K562 (cell line): ENCODE measurements around the gene NCDN. TPM values are rescaled to one million over a fixed set of nuclear protein-coding genes. Genes with fewer than 3 reads are reported as not detected.

ENCODE experiments used
- ATAC-seq: fragments of 200-7000 bp; cut with Tn5 transposase; 3 replicates; pipeline ENCODE4 v1.9.1; 2020; ENCODE audit warnings: moderate library complexity
- BruUV-seq: library from RNA; stranded (reverse); fragments of 400-500 nt; replicated peaks from 2 replicates; lab custom pipeline; 2021; lab: Mats Ljungman, UMichigan
- CTCF ChIA-PET: fragments of 300-600 bp; formaldehyde crosslinking; extraction: SDS; loops from one replicate; lab custom pipeline; 2021; ENCODE audit warnings: low intra/inter-chr PET ratio; lab: Yijun Ruan, JAX
- POLR2A ChIA-PET: fragments of 300-600, 350-650 bp; sonication (Branson Sonifier 250); formaldehyde crosslinking; extraction: SDS; loops from one replicate; lab custom pipeline; 2021; ENCODE audit warnings: antibody characterized with exemption, inconsistent platforms; lab: Yijun Ruan, JAX
- DNase-seq, 4 experiments: peaks; one replicate each; pipeline versions ENCODE4 v3.0.0 to v3.0.0-alpha.2; 2011 to 2018; ENCODE audit warnings: low spot score in 3 of 4, mixed read lengths in 3 of 4; ENCODE audit errors: extremely low read depth in 1 of 4
- FAIRE-seq: peaks from 2 replicates; lab custom pipeline; 2011; peaks lifted over from hg19 to GRCh38; lab: Jason Lieb, UNC
- H2AFZ ChIP-seq: 2 replicates; pipeline ENCODE4 v1.6.0; 2011; ENCODE audit warnings: low read depth, low read length, control low read depth, inconsistent platforms
- H3K27ac ChIP-seq: fragments of 200-600 bp; 3 replicates; pipeline ENCODE4 v1.8.0; 2011; ENCODE audit warnings: low read depth, mild to moderate bottlenecking, control low read depth, inconsistent platforms, low read length, moderate library complexity, mixed read lengths; ENCODE audit errors: extremely low read depth
- H3K27me3 ChIP-seq, 2 experiments: fragments of 300-600 bp in 1 of 2; 2 replicates in 1 of 2; 3 replicates in 1 of 2; pipeline versions ENCODE4 v1.6.0 to v1.8.0; 2011; ENCODE audit warnings: inconsistent platforms in 2 of 2, low read length in 2 of 2, mild to moderate bottlenecking in 1 of 2, mixed read lengths in 1 of 2, moderate library complexity in 1 of 2; ENCODE audit not compliant: control insufficient read depth in 2 of 2, insufficient read depth in 2 of 2
- H3K36me3 ChIP-seq: fragments of 300-600 bp; 3 replicates; pipeline ENCODE4 v1.8.0; 2011; ENCODE audit warnings: mild to moderate bottlenecking, low read length, inconsistent platforms; ENCODE audit not compliant: control insufficient read depth, insufficient read depth
- H3K4me1 ChIP-seq, 2 experiments: fragments of 200-600 bp in 1 of 2; replicated peaks in 1 of 2; 2 replicates in 1 of 2; 3 replicates in 1 of 2; pipeline versions ENCODE4 v1.5.1 to v1.8.0; 2011; ENCODE audit warnings: inconsistent platforms in 2 of 2, low read length in 2 of 2, mild to moderate bottlenecking in 1 of 2, mixed read lengths in 1 of 2, moderate library complexity in 1 of 2; ENCODE audit not compliant: control insufficient read depth in 2 of 2, insufficient read depth in 2 of 2
- H3K4me2 ChIP-seq: 2 replicates; pipeline ENCODE4 v1.6.1; 2011; ENCODE audit warnings: low read length, control low read depth, inconsistent platforms, mixed read lengths; ENCODE audit not compliant: insufficient read depth
- H3K4me3 ChIP-seq: fragments of 200-600 bp; sonication (generic), shearing (Covaris generic); 2 replicates; pipeline ENCODE4 v1.5.1; 2016; ENCODE audit warnings: control low read depth, inconsistent platforms
- H3K79me2 ChIP-seq: fragments of 200-600 bp; 3 replicates; pipeline ENCODE4 v1.8.0; 2011; ENCODE audit warnings: low read length, inconsistent platforms; ENCODE audit not compliant: control insufficient read depth, insufficient read depth
- H3K9ac ChIP-seq, 2 experiments: 2 replicates each; pipeline versions ENCODE4 v1.6.0 to v1.6.1; 2011; ENCODE audit warnings: low read depth in 2 of 2, low read length in 2 of 2, control low read depth in 1 of 2, inconsistent platforms in 1 of 2, mild to moderate bottlenecking in 1 of 2, mixed read lengths in 1 of 2; ENCODE audit not compliant: insufficient read depth in 1 of 2
- H3K9me1 ChIP-seq: one replicate; pipeline ENCODE4 v1.6.0; 2011; ENCODE audit warnings: inconsistent platforms, mild to moderate bottlenecking, low read length, moderate library complexity; ENCODE audit not compliant: control insufficient read depth, insufficient read depth
- H3K9me3 ChIP-seq: replicated peaks from 2 replicates; pipeline ENCODE4 v1.5.1; 2011; ENCODE audit warnings: low read depth, low read length, inconsistent platforms; ENCODE audit not compliant: control insufficient read depth, insufficient read depth
- H4K20me1 ChIP-seq: replicated peaks from 2 replicates; pipeline ENCODE4 v1.6.1; 2011; ENCODE audit warnings: low read length, inconsistent platforms, mixed read lengths; ENCODE audit not compliant: control insufficient read depth, insufficient read depth
- BCOR ChIP-seq: fragments of 450-650 bp; IDR thresholded peaks from 2 replicates; pipeline ENCODE4 v1.6.1; 2016
- BRD9 ChIP-seq: fragments of 450-650 bp; IDR thresholded peaks from 2 replicates; pipeline ENCODE4 v1.6.1; 2018; ENCODE audit warnings: low read depth; ENCODE audit not compliant: partially characterized antibody
- FUS ChIP-seq: fragments of 200-400 bp; formaldehyde crosslinking; optimal IDR thresholded peaks from 2 replicates; pipeline ENCODE3; 2017; ENCODE audit warnings: low read depth, low read length
- GATAD2B ChIP-seq: fragments of 450-650 bp; IDR thresholded peaks from 2 replicates; pipeline ENCODE4 v1.6.1; 2017; ENCODE audit warnings: mild to moderate bottlenecking, borderline replicate concordance
- HDAC3 ChIP-seq: fragments of 450-650 bp; IDR thresholded peaks from 2 replicates; pipeline ENCODE4 v1.6.1; 2018; ENCODE audit warnings: borderline replicate concordance, mild to moderate bottlenecking, moderate library complexity; ENCODE audit not compliant: partially characterized antibody
- MAFF ChIP-seq: IDR thresholded peaks from 2 replicates; pipeline ENCODE4 v1.6.1; 2012; ENCODE audit warnings: low read length, improper control_type of control experiment
- RBM25 ChIP-seq: fragments of 200-400 bp; formaldehyde crosslinking; IDR thresholded peaks from 2 replicates; pipeline ENCODE4 v1.6.1; 2018; ENCODE audit warnings: low read length, low read depth, moderate library complexity; ENCODE audit not compliant: severe bottlenecking
- XRCC5 ChIP-seq: fragments of 200-400 bp; formaldehyde crosslinking; IDR thresholded peaks from 2 replicates; pipeline ENCODE4 v1.6.1; 2017; ENCODE audit warnings: low read depth, mild to moderate bottlenecking, low read length
- ZNF121 ChIP-seq: sonication (generic); formaldehyde crosslinking; conservative IDR thresholded peaks from 2 replicates; pipeline ENCODE4 v1.8.0; 2022; ENCODE audit warnings: missing genetic modification reagents
- ZNF354B ChIP-seq: fragments of 250-450 bp; sonication (Bioruptor Pico); IDR thresholded peaks from 2 replicates; pipeline ENCODE4 v1.4.0; 2020
- WGBS: fragments of 100-300 bp; shearing (Covaris generic); methylation state at CpG from one replicate; pipeline ENCODE4 v1.1.6; 2016; ENCODE audit warnings: low coverage, mixed read lengths; ENCODE audit not compliant: insufficient coverage; ENCODE audit errors: missing lambda C conversion rate; 5-methylcytosine and 5-hydroxymethylcytosine counted together
- in situ Hi-C: fragments of 300-500 bp; cut with MboI; formaldehyde crosslinking; loops from 4 replicates; pipeline ENCODE4 v1.15.0; 2018; ENCODE audit warnings: inconsistent platforms, mixed read lengths
- intact Hi-C: fragments of 100-400 bp; cut with micrococcal nuclease; formaldehyde crosslinking; loops from 2 replicates; pipeline ENCODE4 v1.14.2; 2022
- polyA plus RNA-seq, 8 experiments: library from polyadenylated mRNA; depleted of rRNA in 4 of 8; stranded (reverse) in 5 of 8; unstranded in 3 of 8; fragments of >200 nt; fragmentation: Nextera tagmentation in 2 of 8; fragmentation: Illumina TruSeq in 1 of 8; extraction: Ambion mirVana in 2 of 8; extraction: Trizol in 1 of 8; gene quantifications; 2 replicates each; pipeline versions ENCODE4 v1.2.1 to v1.2.3, GENCODE V29; 2011 to 2014; ENCODE audit warnings: inconsistent platforms in 1 of 8, missing spikeins in 1 of 8
- total RNA-seq, 7 experiments: library from RNA; depleted of rRNA in 6 of 7; stranded (reverse); fragments of >200 nt in 6 of 7; fragmentation: Illumina TruSeq in 2 of 7; extraction: Trizol in 2 of 7; gene quantifications; 2 replicates each; pipeline versions ENCODE4 v1.2.1 to v1.2.3, GENCODE V29; 2011 to 2021; ENCODE audit warnings: low replicate concordance in 1 of 7
- TF ChIP-seq, protein P1 (sequence below), 2 experiments: fragments of 450-650 bp in 1 of 2; IDR thresholded peaks; 2 replicates each; pipeline ENCODE4 v1.6.1; 2011 to 2017; ENCODE audit warnings: low read depth in 2 of 2, antibody characterized with exemption in 1 of 2, borderline replicate concordance in 1 of 2, low read length in 1 of 2, mild to moderate bottlenecking in 1 of 2, mixed read lengths in 1 of 2; ENCODE audit not compliant: control insufficient read depth in 1 of 2
- TF ChIP-seq, protein P2 (sequence below): sonication (generic); formaldehyde crosslinking; IDR thresholded peaks from 2 replicates; pipeline ENCODE4 v1.8.0; 2022; ENCODE audit warnings: mild to moderate bottlenecking, low read depth, missing genetic modification reagents
- TF ChIP-seq, protein P3 (sequence below): fragments of 250-450 bp; sonication (Bioruptor Pico); IDR thresholded peaks from 2 replicates; pipeline ENCODE4 v1.8.0; 2021; ENCODE audit warnings: moderate library complexity, mild to moderate bottlenecking, inconsistent platforms

Gene NCDN
- total and polyA plus RNA-seq, 9 of the 15 experiments (the other 6 are each of a cell fraction or from before 2014, with no cell fraction given) = 1.9 to 35.1 (median 10.7) TPM

DNA sequence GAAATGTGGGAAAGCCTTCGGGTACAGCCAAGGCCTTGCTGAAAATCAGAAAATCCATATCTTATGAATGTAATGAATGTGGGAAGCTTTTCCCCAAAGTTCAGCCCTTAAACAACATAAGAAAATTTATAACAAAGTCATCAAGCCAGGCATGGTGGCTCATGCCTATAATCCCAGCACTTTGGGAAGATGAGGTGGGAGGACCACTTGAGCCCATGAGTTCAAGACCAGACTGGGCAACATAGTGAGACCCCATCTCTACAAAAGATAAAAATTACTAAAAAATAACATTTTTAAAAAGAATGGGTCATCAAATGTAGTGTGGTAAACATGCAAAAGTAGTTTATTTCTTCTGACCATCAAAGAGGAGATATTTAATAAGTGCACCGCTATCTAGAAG, 46.3 kb upstream of the NCDN start:
- ATAC-seq (no peak), DNase-seq (no peak), FAIRE-seq (no peak)
- ChIA-PET CTCF (no interaction called here), POLR2A (interaction anchor here (0.6 kb wide), 1 partner anchor 234 kb away, joined by 4 read pairs; no protein-coding TSS in a partner anchor)
- no peaks in the 10 kb centered on the region for H3K9me3 ChIP-seq
- no peak overlapping the region for H3K4me3 ChIP-seq
- TF ChIP-seq BRD9 (no peak), FUS (no peak), MAFF (no peak), ZNF121 (CRISPR knock-in tag) (peak; percentile 96), GATAD2B (no peak), BCOR (peak; percentile 26; the same call in 1 of the 2 replicates), XRCC5 (no peak), ZNF354B (CRISPR knock-in tag) (no peak), HDAC3 (no peak), RBM25 (peak; percentile 41)
- TF ChIP-seq, protein P1, sequence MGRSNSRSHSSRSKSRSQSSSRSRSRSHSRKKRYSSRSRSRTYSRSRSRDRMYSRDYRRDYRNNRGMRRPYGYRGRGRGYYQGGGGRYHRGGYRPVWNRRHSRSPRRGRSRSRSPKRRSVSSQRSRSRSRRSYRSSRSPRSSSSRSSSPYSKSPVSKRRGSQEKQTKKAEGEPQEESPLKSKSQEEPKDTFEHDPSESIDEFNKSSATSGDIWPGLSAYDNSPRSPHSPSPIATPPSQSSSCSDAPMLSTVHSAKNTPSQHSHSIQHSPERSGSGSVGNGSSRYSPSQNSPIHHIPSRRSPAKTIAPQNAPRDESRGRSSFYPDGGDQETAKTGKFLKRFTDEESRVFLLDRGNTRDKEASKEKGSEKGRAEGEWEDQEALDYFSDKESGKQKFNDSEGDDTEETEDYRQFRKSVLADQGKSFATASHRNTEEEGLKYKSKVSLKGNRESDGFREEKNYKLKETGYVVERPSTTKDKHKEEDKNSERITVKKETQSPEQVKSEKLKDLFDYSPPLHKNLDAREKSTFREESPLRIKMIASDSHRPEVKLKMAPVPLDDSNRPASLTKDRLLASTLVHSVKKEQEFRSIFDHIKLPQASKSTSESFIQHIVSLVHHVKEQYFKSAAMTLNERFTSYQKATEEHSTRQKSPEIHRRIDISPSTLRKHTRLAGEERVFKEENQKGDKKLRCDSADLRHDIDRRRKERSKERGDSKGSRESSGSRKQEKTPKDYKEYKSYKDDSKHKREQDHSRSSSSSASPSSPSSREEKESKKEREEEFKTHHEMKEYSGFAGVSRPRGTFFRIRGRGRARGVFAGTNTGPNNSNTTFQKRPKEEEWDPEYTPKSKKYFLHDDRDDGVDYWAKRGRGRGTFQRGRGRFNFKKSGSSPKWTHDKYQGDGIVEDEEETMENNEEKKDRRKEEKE (IDR thresholded peaks at IDR 0.05; ENCODE audit: borderline replicate concordance in 1 of 2, control insufficient read depth in 1 of 2, low read depth in 2 of 2, low read length in 1 of 2) = no peak
- TF ChIP-seq, protein P2, sequence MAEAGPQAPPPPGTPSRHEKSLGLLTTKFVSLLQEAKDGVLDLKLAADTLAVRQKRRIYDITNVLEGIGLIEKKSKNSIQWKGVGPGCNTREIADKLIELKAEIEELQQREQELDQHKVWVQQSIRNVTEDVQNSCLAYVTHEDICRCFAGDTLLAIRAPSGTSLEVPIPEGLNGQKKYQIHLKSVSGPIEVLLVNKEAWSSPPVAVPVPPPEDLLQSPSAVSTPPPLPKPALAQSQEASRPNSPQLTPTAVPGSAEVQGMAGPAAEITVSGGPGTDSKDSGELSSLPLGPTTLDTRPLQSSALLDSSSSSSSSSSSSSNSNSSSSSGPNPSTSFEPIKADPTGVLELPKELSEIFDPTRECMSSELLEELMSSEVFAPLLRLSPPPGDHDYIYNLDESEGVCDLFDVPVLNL (CRISPR knock-in tag) = no peak
- TF ChIP-seq, protein P3, sequence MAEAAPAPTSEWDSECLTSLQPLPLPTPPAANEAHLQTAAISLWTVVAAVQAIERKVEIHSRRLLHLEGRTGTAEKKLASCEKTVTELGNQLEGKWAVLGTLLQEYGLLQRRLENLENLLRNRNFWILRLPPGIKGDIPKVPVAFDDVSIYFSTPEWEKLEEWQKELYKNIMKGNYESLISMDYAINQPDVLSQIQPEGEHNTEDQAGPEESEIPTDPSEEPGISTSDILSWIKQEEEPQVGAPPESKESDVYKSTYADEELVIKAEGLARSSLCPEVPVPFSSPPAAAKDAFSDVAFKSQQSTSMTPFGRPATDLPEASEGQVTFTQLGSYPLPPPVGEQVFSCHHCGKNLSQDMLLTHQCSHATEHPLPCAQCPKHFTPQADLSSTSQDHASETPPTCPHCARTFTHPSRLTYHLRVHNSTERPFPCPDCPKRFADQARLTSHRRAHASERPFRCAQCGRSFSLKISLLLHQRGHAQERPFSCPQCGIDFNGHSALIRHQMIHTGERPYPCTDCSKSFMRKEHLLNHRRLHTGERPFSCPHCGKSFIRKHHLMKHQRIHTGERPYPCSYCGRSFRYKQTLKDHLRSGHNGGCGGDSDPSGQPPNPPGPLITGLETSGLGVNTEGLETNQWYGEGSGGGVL (CRISPR knock-in tag) = no peak
- H3K36me3 ChIP-seq = peaks cover 8% of the 10 kb centered on the region
- peaks cover 27% of the 10 kb centered on the region for H3K79me2 ChIP-seq
- H3K27me3 ChIP-seq = no peaks in the 10 kb centered on the region
- no peaks in the 10 kb centered on the region for H3K9me1 ChIP-seq
- in situ Hi-C loops (no loop called here), intact Hi-C loops (no loop called here)
- H3K4me1 ChIP-seq = peaks cover 4 to 26% of the 10 kb centered on the region in 2 experiments; a peak in 4 of 5 replicates
- no peak overlapping the region for H3K27ac ChIP-seq
- no peak overlapping the region for H2AFZ ChIP-seq
- BruUV-seq = no TSS peak
- no peak overlapping the region for H3K9ac ChIP-seq
- 0 out of 2 replicates have a peak, but pooled peaks cover 4% of the 10 kb centered on the region for H4K20me1 ChIP-seq
- WGBS = 89% methylated on average over 2 of the region's 2 CpGs
- no peak overlapping the region for H3K4me2 ChIP-seq
